ENCODE results near the gene RECK.

- no peak for TF ChIP-seq CTCF (IDR thresholded peaks at IDR 0.05)
- TF ChIP-seq POLR2A (IDR thresholded peaks at IDR 0.05): no peak
These were observed 92.4 kb downstream of the RECK start for GRCh38 chr9:36129139-36129538.

Data from lower leg skin (tissue), 3 donors.